MM.1S (cell line): ENCODE measurements around the gene ZIC5.

Source experiments
- DNase-seq: peaks from one replicate; pipeline ENCODE4 v3.0.0-alpha.2; 2015
- H2AFZ ChIP-seq: fragments of 300-600 bp; sonication (generic); 2 replicates; pipeline ENCODE4 v1.6.0; 2016; ENCODE audit warnings: antibody characterized with exemption, low read length
- H3F3A ChIP-seq: fragments of 300-600 bp; sonication (generic); 2 replicates; pipeline ENCODE4 v1.6.1; 2016; ENCODE audit warnings: mild to moderate bottlenecking, antibody characterized with exemption, low read length, moderate library complexity, mixed read lengths; ENCODE audit not compliant: insufficient read depth
- H3K27ac ChIP-seq: fragments of 300-600 bp; sonication (generic); 2 replicates; pipeline ENCODE4 v1.5.1; 2016; ENCODE audit warnings: mild to moderate bottlenecking, low read length
- H3K27me3 ChIP-seq: fragments of 300-600 bp; sonication (generic); replicated peaks from 2 replicates; pipeline ENCODE4 v1.6.0; 2016; ENCODE audit warnings: low read length; ENCODE audit not compliant: insufficient read depth
- H3K36me3 ChIP-seq: fragments of 300-600 bp; sonication (generic); replicated peaks from 2 replicates; pipeline ENCODE4 v1.6.1; 2016; ENCODE audit warnings: mild to moderate bottlenecking, low read length, mixed read lengths; ENCODE audit not compliant: insufficient read depth
- H3K4me1 ChIP-seq: fragments of 300-600 bp; sonication (generic); 2 replicates; pipeline ENCODE4 v1.6.1; 2016; ENCODE audit warnings: low read length, mixed read lengths
- H3K4me2 ChIP-seq: fragments of 300-600 bp; sonication (generic); 2 replicates; pipeline ENCODE4 v1.6.0; 2016; ENCODE audit warnings: low read depth, low read length
- H3K4me3 ChIP-seq: fragments of 300-600 bp; sonication (generic); 2 replicates; pipeline ENCODE4 v1.5.1; 2016; ENCODE audit warnings: low read length, mixed read lengths
- H3K79me2 ChIP-seq: fragments of 300-600 bp; sonication (generic); 2 replicates; pipeline ENCODE4 v1.6.1; 2016; ENCODE audit warnings: mixed run types, low read length, mixed read lengths
- H3K9ac ChIP-seq: fragments of 300-600 bp; sonication (generic); 2 replicates; pipeline ENCODE4 v1.6.1; 2016; ENCODE audit warnings: low read length, mixed read lengths
- H3K9me2 ChIP-seq: fragments of 300-600 bp; sonication (generic); replicated peaks from 2 replicates; pipeline ENCODE4 v1.6.1; 2016; ENCODE audit warnings: mild to moderate bottlenecking, low read length, mixed read lengths; ENCODE audit not compliant: insufficient read depth
- H3K9me3 ChIP-seq: fragments of 300-600 bp; sonication (generic); replicated peaks from 2 replicates; pipeline ENCODE4 v1.6.1; 2016; ENCODE audit warnings: mild to moderate bottlenecking, low read length, mixed read lengths; ENCODE audit not compliant: insufficient read depth
- H4K20me1 ChIP-seq: fragments of 300-600 bp; sonication (generic); 2 replicates; pipeline ENCODE4 v1.6.1; 2016; ENCODE audit warnings: mild to moderate bottlenecking, low read length, moderate library complexity, mixed read lengths; ENCODE audit not compliant: insufficient read depth
- CTCF ChIP-seq: fragments of 300-600 bp; sonication (generic); IDR thresholded peaks from 2 replicates; pipeline ENCODE4 v1.5.1; 2016; ENCODE audit warnings: antibody characterized with exemption, low read length, mixed read lengths
- EZH2 ChIP-seq: fragments of 300-600 bp; sonication (generic); optimal IDR thresholded peaks from 2 replicates; pipeline ENCODE3; 2017; ENCODE audit warnings: low read depth, mild to moderate bottlenecking, antibody characterized with exemption, low read length, mixed read lengths
- EZH2phosphoT487 ChIP-seq: fragments of 300-600 bp; sonication (generic); IDR thresholded peaks from 2 replicates; pipeline ENCODE4 v1.6.1; 2018; ENCODE audit warnings: antibody characterized with exemption, low read length

The ZIC5 gene

GRCh38 chr13:99930925-99931324 is 40.6 kb downstream of the ZIC5 start:
- H3F3A ChIP-seq: no peaks in the 10 kb centered on the region
- H3K79me2 ChIP-seq: no peaks in the 10 kb centered on the region
- H2AFZ ChIP-seq: no peak overlapping the region
- no peak for DNase-seq
- no peak overlapping the region for H3K9ac ChIP-seq
- H3K27ac ChIP-seq: no peak overlapping the region
- no peaks in the 10 kb centered on the region for H3K4me1 ChIP-seq
- H3K9me2 ChIP-seq: no peaks in the 10 kb centered on the region
- H3K4me3 ChIP-seq: no peak overlapping the region
- TF ChIP-seq CTCF (no peak), EZH2phosphoT487 (no peak), EZH2 (no peak)
- H3K27me3 ChIP-seq: no peaks in the 10 kb centered on the region
- H3K9me3 ChIP-seq: no peaks in the 10 kb centered on the region
- H3K36me3 ChIP-seq: no peaks in the 10 kb centered on the region
- H4K20me1 ChIP-seq: no peaks in the 10 kb centered on the region
- H3K4me2 ChIP-seq: no peak overlapping the region

DNA sequence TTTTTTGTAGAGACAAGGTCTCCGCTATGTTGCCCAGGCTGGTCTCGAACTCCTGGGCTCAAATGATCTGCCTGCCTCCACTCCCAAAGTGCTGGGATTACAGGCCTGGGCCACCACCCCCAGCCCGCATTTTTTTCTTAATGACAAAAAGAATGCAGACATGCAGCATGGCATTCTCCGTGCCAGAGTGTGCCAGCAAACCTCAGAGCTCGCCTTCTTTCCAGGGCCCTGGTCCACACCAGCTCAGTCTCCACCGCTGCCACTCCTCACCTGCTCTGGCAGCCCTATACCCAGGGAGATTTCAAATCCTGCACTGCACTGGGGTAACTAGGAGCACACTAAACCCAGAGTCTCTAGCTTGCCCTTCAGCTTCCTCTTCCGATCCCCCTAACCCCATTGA is 41.7 kb downstream of the ZIC5 start:
- H3K36me3 ChIP-seq: no peaks in the 10 kb centered on the region
- no peak overlapping the region for H3K4me2 ChIP-seq
- H3K4me3 ChIP-seq: no peak overlapping the region
- no peaks in the 10 kb centered on the region for H3K9me2 ChIP-seq
- no peak overlapping the region for H3K9ac ChIP-seq
- no peaks in the 10 kb centered on the region for H3K9me3 ChIP-seq
- no peak overlapping the region for H2AFZ ChIP-seq
- H3K4me1 ChIP-seq: no peaks in the 10 kb centered on the region
- DNase-seq: no peak
- no peak overlapping the region for H3K27ac ChIP-seq
- H3K79me2 ChIP-seq: no peaks in the 10 kb centered on the region
- no peaks in the 10 kb centered on the region for H4K20me1 ChIP-seq
- no peaks in the 10 kb centered on the region for H3K27me3 ChIP-seq
- H3F3A ChIP-seq: no peaks in the 10 kb centered on the region
- TF ChIP-seq EZH2 (no peak), CTCF (no peak), EZH2phosphoT487 (no peak)

- no peak for DNase-seq
- no peak overlapping the region for H2AFZ ChIP-seq
Measured at GRCh38 chr13:99926014-99926731, 45.4 kb downstream of the ZIC5 start.

More at GRCh38 chr13:99926014-99926731, 45.4 kb downstream of the ZIC5 start:
- Histone ChIP-seq H3K4me3 (no peak overlapping the region), H4K20me1 (no peaks in the 10 kb centered on the region), H3K27me3 (no peaks in the 10 kb centered on the region), H3K36me3 (no peaks in the 10 kb centered on the region), H3K4me2 (no peak overlapping the region), H3K9ac (no peak overlapping the region), H3F3A (no peaks in the 10 kb centered on the region), H3K9me3 (no peaks in the 10 kb centered on the region), H3K9me2 (no peaks in the 10 kb centered on the region), H3K4me1 (no peaks in the 10 kb centered on the region), H3K79me2 (no peaks in the 10 kb centered on the region), H3K27ac (no peak overlapping the region)
- TF ChIP-seq CTCF: no peak
- no peak for TF ChIP-seq EZH2
- no peak for TF ChIP-seq EZH2phosphoT487
